K562 (cell line): ENCODE measurements around the gene TRIM62. TPM values are rescaled to one million over a fixed set of nuclear protein-coding genes. Genes with fewer than 3 reads are reported as not detected.

Experiments
- CHD7 ChIP-seq: fragments of 200-600 bp; sonication (generic); IDR thresholded peaks from one replicate; pipeline ENCODE4 v1.6.1; 2012; ENCODE audit warnings: mild to moderate bottlenecking, low read depth, low read length, inconsistent platforms
- polyA plus RNA-seq, 8 experiments: library from polyadenylated mRNA; depleted of rRNA in 4 of 8; stranded (reverse) in 5 of 8; unstranded in 3 of 8; fragments of >200 nt; fragmentation: Nextera tagmentation in 2 of 8; fragmentation: Illumina TruSeq in 1 of 8; extraction: Ambion mirVana in 2 of 8; extraction: Trizol in 1 of 8; gene quantifications; 2 replicates each; pipeline versions ENCODE4 v1.2.1 to v1.2.3, GENCODE V29; 2011 to 2014; ENCODE audit warnings: inconsistent platforms in 1 of 8, missing spikeins in 1 of 8
- total RNA-seq, 7 experiments: library from RNA; depleted of rRNA in 6 of 7; stranded (reverse); fragments of >200 nt in 6 of 7; fragmentation: Illumina TruSeq in 2 of 7; extraction: Trizol in 2 of 7; gene quantifications; 2 replicates each; pipeline versions ENCODE4 v1.2.1 to v1.2.3, GENCODE V29; 2011 to 2021; ENCODE audit warnings: low replicate concordance in 1 of 7

The TRIM62 gene
- total and polyA plus RNA-seq, 9 of the 15 experiments (the other 6 are each of a cell fraction or from before 2014, with no cell fraction given), result 0.18 to 2.3 (median 0.52) TPM

DNA sequence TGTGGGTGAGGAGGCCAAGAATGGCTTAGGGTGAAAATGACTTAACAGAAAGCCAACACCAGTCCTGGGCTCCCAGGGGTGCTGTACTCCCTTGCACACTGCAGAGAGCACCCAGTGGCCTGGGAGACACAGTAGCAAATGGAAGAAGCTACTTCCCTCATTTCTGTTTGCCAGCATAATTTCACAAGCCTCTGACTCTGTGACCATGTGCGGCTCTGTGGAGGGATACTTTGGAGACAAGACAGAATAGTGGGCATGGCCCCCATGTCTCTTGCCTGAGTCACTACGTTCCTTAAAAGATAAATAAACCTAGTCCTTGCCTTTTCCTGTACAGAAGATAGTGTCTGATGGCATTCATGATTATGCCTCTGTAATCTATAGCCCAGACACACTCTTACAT lies 38.1 kb downstream of the TRIM62 start (continued):
- no peak for TF ChIP-seq CHD7
